EH (cell line): ENCODE results near the gene COL18A1.
"Not testable (repeated sequence)": the region's sequence is repeated elsewhere in the genome, so short reads cannot be mapped to it uniquely, and the experiment has no call there.

Experiments
- DNase-seq: peaks from one replicate; pipeline ENCODE4 v3.0.0-alpha.2; 2015; ENCODE audit warnings: low read depth

The COL18A1 gene

GRCh38 chr21:45404730-45405270 lies at the start of gene COL18A1:
COL18A1 (plus strand) TSS chr21:45405165; CDS start chr21:45405231, 66 bp downstream.
- peak; percentile 74 for DNase-seq

GRCh38 chr21:45355573-45355972 lies 49.4 kb upstream of the COL18A1 start:
- DNase-seq, result no peak

GRCh38 chr21:45356251-45356650 lies 48.7 kb upstream of the COL18A1 start:
- DNase-seq, result no peak

GRCh38 chr21:45356653-45357435 lies 48.1 kb upstream of the COL18A1 start:
- DNase-seq, result no peak

- DNase-seq, result no peak
Observed at GRCh38 chr21:45357436-45358260, 47.3 kb upstream of the COL18A1 start.

- DNase-seq, result no peak
Observed at GRCh38 chr21:45358261-45358670, 46.7 kb upstream of the COL18A1 start.

DNA sequence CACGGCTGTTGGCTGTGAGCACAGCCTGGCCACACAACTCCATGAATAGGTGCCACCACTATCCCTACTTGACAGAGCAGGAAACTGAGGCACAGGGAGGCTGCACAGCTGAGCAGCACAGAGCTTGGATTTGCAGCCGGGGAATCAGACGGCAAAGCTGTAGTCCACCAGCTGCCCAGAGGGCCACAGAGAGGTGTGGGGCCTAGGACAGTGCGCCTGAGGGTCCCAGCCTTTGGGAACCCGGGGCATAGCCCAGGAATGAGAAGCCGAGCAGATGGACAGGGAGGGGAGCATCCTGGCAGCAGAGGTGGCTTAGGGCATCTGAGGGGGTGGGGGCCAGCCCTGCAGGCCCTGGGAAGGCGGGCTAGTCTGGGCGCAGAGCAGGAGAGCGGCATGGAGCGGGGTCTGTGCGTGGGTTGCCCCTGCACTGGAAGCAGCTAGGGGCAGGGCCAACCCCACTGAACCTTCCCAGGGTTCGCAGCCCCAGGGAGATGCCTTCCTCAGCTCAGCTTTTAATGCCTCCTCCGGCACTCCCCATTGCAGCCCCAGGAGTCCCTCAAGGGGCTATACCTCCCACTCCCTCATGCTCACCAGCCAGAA lies 46.2 kb upstream of the COL18A1 start:
- no peak for DNase-seq

DNA sequence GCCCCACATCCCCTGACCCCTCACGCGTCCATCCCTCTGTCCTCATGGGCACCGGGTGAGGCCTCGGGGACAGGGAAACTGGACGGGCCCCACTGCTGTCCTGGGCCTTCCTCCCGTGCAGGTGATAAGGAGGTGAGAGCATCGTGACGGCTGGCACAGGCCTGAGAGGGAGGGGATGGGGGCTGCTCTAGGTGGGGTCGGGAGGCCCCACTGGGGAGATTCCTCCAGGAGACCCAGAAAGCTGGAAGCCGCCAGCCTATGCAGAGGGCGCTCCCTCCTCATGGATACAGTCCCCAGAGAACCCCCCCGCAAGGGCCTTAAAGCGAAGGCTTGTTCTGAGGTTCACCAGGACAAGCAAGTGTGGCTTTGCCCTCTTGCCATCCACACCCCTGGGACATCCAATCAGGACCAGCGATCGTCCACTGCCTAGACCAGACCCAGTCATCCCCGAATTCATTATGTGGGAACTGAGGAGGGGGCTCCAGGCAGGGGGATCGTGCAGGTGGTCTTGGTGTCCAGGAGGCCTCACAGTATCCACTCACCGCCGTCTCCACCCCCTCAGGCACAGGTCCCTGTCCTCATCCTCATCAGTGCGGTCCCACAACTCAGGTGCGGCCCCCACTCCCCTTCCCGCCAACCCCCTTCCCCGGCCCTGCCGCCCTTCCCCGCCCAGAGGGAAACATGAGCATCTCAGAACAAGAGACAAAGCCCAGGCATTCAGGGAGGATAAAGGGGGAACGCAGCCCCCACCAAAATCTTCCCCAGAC lies 45.3 kb upstream of the COL18A1 start:
- DNase-seq, result no peak

DNA sequence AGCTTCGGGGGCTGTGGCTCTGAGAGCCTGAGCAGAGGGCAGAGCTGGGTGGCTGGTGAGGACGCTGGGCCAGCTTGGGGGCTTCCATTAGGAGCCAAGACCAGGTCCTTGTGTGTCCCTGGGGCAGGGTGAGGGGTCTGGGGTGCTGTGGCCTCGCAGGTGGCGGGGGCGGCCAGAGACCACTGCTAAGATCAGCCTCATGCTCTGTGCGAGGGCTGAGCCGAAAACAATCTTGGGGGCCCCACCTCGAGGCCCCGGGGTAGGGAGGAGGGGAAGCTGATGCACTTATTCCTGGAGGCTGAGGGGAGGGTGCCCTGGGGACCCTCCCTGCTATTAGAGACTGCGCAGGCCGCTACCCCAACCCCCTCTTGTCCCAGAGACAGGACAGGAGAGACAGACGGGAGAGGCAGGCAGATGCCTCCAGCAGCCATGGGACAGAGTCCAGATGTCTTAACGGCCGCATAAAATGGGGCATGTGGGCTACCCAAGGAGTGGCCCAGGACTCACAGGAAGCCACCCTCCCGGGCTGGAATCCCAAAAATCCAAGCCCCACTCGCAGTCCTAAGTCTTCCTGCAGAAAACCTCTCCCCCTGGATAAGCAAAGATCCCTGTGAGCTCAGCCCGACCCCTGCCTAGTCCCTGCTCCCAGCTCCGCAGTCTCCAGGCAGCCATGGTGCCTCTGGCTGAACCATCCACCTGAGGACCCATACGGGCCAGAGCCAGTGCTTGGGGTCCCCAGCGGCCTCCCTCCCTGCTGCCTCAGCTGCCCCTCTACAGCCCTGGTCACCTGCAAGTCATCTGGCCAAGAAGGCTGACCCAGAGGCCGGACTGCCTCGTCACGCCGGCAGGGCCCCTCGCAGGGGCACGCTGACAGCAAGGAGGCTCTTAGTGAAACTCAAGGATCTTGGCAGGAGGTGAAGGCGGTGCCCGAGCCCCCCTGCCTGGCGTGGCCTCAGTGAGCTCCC lies 43.6 kb upstream of the COL18A1 start:
- peak; percentile 62 for DNase-seq

DNA sequence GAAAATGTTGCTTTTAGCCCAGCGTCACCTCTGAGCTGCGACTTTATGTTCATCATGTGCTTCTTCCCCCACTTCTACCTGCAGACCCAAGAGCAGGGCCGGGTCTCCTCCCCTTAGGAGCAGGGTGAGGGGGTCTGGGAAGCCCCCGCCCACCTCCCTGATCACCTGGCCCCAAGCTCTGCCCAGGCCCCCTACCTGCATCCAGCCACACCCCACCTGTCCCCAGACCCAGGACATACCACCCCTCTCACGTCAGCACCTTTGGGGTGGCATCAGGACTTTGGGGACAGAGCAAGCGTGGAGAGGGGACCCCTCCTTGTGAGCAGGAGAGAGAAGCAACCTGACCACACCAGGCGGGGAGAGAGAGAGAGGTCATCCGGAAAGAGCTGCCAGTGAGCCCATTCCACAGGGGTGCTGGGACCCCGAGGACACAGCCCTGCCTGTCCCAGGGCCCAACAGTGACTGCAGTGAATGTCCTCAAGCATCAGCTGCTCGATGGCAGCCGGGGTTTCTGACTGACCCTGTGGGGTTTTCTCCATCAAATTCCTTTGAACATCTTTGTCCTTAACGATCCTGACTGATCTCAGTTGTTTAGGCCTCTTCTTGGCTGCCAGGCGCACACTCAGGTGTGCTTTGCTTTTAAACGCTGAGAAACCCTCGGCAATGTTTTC lies 42.8 kb upstream of the COL18A1 start:
- no peak for DNase-seq

DNA sequence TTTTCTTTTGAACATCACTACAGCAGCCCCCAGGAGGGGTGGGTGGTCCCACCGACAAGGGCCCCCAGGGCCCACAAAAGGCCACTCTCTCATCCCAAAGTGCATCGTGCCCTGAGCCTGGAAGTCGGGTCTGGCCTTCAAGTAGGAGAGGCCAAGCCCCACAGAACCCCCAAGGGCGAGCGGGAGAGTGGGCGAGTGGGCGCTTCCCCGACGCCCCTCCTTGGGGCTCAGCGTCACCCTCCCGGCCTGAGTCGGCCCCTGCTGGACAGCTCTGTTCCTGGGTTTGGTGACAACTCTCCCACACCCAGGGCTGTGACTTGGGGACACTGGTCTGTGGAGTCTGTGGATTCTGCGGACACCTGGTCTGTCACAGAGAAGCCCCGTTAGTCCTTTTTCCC lies 42.2 kb upstream of the COL18A1 start:
- no peak for DNase-seq

DNA sequence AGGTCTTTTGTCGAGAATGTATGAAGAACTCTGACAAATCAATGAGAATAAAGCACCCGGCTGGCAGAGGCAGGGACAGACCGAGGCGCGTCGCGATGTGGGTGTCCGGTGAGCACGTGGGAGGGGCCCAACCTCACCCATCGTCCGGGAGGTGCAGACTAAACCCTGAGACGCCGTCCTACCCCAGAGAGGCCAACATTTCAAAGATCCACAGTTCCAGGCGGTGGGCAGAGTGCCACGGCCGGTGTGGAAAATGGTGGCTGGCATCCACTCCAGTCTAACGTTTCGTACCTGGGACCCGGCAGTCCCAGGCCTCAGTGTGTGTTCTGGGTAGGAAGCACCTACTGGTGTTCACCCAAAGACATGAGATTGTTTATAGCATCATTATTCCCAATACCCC lies 41.7 kb upstream of the COL18A1 start:
- not testable (repeated sequence) for DNase-seq

GRCh38 chr21:45363921-45364467 lies 41.0 kb upstream of the COL18A1 start:
- DNase-seq, result peak; percentile 100

GRCh38 chr21:45364468-45365185 lies 40.3 kb upstream of the COL18A1 start:
- DNase-seq, result peak; percentile 81

- no peak for DNase-seq
Observed at GRCh38 chr21:45365186-45365607, 39.8 kb upstream of the COL18A1 start.

DNA sequence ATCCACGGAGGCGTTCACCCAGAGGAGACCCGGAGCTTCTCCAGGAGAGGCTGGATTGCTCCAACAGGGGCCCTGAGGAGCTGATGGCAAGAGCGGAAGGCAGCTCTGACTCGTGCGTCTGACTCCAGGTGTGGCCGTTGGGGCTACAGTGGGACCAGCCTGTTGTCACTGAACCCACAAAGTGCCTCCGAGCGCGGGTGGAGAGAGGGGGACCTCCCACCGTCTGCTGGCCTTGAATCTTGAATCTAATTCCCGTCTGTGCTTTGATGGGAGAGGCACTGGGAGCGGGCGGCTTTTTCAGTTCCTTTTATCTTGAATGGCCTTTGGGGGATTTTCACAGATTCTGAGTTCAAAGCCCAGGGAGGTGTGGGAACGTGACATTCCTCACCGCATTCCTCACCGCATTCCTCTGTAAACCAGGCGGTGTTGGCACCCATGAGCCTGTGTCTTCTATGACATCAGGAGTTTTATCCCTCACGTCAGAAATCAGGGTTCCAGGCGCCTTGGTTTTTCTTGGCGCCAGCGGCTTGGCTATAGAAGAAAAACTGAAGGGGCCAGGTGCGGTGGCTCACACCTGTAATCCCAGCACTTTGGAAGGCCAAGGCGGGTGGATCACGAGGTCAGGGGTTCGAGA lies 39.2 kb upstream of the COL18A1 start:
- DNase-seq, result peak; percentile 79

DNA sequence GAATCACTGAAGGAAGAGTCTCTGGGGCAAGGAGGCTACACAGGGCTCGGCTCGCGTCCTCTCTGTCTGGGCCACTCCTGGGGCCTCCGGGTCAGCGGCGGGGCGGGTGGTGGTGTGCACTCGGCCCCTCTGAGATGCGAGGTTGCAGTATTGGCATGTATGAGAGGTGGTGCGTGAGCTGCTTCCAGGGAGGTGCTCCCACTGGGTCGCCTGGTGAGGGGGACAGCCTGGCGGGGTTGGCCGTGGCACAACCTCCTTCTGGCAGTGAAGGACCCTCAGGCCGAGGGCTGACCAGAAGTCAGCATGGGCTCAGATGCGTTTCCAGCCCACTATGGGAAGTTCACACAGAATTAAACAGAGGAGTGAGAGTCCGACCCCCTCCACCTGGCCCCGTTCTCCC lies 38.5 kb upstream of the COL18A1 start:
- DNase-seq, result no peak

DNA sequence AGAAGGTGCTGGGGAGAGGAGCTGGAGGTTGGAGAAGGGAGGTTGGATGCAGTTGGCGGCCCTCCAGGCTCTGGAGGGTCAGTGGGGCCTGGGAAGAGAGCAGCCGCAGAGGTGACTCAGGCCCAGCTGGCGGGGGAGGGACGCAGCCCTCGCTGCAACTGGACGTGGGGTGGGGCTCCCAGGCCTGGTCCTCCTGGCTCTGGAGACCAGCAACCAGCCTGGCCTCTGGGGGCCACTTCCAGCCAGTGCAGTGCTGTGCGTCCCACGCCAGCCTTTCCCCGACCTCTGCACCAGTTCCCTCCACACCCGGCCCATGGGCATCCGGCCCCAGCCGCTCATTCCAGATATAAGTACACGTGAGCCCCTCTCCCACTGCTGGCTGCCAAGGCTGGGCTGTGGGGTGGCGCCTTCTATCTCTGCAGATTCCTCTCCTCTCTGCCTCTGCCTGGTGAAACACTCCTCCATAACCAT lies 38.0 kb upstream of the COL18A1 start:
- DNase-seq, result peak; percentile 97
